Prostate gland (tissue), 2 donors: ENCODE data around the gene COIL.

ENCODE experiments used
- POLR2A ChIP-seq: fragments of 450-650 bp; IDR thresholded peaks from one replicate; pipeline ENCODE4 v1.6.1; 2016; ENCODE audit warnings: antibody characterized with exemption, mild to moderate bottlenecking
- POLR2AphosphoS5 ChIP-seq: sonication (generic); formaldehyde crosslinking; IDR thresholded peaks from one replicate; pipeline ENCODE4 v1.6.1; 2017; ENCODE audit warnings: antibody characterized with exemption
- TF ChIP-seq, protein P1 (sequence below), 4 experiments: fragments of 200-600 bp in 2 of 4; fragments of 450-650 bp in 2 of 4; sonication (generic) in 2 of 4; IDR thresholded peaks; 1 replicate in 3 of 4; 2 replicates in 1 of 4; pipeline ENCODE4 v1.5.1; 2016 to 2019; ENCODE audit warnings: antibody characterized with exemption in 4 of 4, mild to moderate bottlenecking in 2 of 4, moderate library complexity in 2 of 4

DNA sequence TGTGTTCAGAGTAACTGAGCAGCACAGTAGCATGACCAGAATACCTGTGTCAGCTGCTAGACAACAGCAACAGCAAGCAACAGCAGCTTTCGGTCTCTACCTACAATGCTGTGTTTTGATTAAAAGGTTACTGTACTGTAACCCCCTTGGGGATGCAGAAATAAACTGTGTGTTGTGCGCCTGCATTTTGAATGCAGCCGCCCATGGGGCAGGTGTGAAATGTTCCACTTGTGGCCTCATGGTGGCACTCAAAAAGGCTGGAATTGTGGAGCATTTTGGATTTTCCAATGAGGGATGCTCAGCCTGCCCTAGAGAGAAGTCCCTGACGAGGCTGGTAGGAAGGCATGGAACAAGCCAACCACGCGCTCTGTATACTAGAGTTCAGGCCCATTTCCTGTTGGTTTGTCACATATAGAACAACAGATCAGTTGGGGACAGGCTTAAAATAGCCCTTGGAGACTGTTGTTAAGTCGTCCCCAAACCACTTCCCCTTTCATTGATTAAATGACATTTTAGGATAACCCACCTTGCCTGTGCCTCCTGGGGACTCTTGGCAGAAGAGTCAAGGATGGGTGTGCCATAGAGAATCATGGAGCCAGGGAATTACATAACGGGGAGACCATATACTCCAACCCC is 44.2 kb upstream of the COIL start:
- TF ChIP-seq, protein P1, sequence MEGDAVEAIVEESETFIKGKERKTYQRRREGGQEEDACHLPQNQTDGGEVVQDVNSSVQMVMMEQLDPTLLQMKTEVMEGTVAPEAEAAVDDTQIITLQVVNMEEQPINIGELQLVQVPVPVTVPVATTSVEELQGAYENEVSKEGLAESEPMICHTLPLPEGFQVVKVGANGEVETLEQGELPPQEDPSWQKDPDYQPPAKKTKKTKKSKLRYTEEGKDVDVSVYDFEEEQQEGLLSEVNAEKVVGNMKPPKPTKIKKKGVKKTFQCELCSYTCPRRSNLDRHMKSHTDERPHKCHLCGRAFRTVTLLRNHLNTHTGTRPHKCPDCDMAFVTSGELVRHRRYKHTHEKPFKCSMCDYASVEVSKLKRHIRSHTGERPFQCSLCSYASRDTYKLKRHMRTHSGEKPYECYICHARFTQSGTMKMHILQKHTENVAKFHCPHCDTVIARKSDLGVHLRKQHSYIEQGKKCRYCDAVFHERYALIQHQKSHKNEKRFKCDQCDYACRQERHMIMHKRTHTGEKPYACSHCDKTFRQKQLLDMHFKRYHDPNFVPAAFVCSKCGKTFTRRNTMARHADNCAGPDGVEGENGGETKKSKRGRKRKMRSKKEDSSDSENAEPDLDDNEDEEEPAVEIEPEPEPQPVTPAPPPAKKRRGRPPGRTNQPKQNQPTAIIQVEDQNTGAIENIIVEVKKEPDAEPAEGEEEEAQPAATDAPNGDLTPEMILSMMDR (IDR thresholded peaks at IDR 0.05) = peak in 2 of 4 experiments; percentile 11 to 61
- TF ChIP-seq POLR2A (no peak), POLR2AphosphoS5 (peak; percentile 33)
